ENCODE data around the gene CAMTA1.

The CAMTA1 gene

DNA sequence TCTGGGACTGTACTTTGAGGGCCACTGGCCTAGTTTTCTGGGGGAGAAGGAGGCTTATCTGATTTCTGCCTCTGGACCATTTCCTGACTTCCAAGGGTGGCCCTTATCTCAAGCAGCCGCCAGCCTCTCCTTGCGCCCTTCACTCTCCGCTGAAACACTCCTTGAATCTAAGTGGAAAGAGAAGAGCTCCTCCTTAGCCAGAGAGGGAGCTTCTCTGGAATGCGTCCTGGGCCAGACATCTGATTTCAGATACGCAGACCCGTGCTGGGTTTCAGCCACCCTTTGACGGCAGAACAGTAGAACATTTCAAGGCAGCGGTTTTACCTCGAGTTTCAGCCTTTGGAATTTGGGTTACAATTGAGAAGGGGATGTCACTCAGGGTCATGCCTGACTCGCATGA lies 308.0 kb downstream of the CAMTA1 start:
- H3K4me3 ChIP-seq (ENCODE audit: control insufficient read depth, low read depth, low read length) = no peak overlapping the region
- TF ChIP-seq, protein P1, sequence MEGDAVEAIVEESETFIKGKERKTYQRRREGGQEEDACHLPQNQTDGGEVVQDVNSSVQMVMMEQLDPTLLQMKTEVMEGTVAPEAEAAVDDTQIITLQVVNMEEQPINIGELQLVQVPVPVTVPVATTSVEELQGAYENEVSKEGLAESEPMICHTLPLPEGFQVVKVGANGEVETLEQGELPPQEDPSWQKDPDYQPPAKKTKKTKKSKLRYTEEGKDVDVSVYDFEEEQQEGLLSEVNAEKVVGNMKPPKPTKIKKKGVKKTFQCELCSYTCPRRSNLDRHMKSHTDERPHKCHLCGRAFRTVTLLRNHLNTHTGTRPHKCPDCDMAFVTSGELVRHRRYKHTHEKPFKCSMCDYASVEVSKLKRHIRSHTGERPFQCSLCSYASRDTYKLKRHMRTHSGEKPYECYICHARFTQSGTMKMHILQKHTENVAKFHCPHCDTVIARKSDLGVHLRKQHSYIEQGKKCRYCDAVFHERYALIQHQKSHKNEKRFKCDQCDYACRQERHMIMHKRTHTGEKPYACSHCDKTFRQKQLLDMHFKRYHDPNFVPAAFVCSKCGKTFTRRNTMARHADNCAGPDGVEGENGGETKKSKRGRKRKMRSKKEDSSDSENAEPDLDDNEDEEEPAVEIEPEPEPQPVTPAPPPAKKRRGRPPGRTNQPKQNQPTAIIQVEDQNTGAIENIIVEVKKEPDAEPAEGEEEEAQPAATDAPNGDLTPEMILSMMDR (conservative IDR thresholded peaks at IDR 0.05; ENCODE audit: control insufficient read depth, insufficient read depth, low read depth, low read length) = no peak
- DNase-seq (ENCODE audit: low read depth) = no peak

GRCh38 chr1:7094086-7094485 lies 308.8 kb downstream of the CAMTA1 start:
- TF ChIP-seq, protein P1 (conservative IDR thresholded peaks at IDR 0.05; ENCODE audit: control insufficient read depth, insufficient read depth, low read depth, low read length) = no peak

DNA sequence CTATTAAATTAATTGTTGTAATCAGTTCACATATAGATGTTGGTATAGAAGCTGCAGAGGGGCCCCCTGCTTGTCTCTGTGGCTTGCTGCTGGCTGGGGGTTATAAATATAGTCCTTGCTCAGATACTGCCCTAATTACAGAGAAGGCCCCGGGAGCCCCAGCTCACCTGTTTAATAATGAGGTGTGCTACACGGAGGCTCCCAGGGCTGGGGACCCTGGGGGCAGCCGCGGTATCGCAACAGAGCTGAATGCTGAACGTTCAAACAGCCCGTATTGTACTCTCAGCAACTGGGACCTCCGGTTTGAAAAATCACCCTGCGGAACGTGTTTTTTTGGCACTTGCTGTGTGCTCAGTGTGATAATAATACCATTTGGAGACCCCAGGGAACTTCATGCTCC lies 309.3 kb downstream of the CAMTA1 start:
- DNase-seq (ENCODE audit: low read depth) = no peak
- TF ChIP-seq, protein P1 (conservative IDR thresholded peaks at IDR 0.05; ENCODE audit: control insufficient read depth, insufficient read depth, low read depth, low read length) = no peak
- H3K4me3 ChIP-seq (ENCODE audit: control insufficient read depth, low read depth, low read length) = no peak overlapping the region

More at GRCh38 chr1:7094086-7094485, 308.8 kb downstream of the CAMTA1 start:
- DNase-seq (ENCODE audit: low read depth) = no peak
- H3K4me3 ChIP-seq (ENCODE audit: control insufficient read depth, low read depth, low read length) = no peak overlapping the region

GRCh38 chr1:7095343-7095964 lies 310.2 kb downstream of the CAMTA1 start:
- no peak overlapping the region for H3K4me3 ChIP-seq (ENCODE audit: control insufficient read depth, low read depth, low read length)
- no peak for DNase-seq (ENCODE audit: low read depth)
- TF ChIP-seq, protein P1 (conservative IDR thresholded peaks at IDR 0.05; ENCODE audit: control insufficient read depth, insufficient read depth, low read depth, low read length) = no peak

DNA sequence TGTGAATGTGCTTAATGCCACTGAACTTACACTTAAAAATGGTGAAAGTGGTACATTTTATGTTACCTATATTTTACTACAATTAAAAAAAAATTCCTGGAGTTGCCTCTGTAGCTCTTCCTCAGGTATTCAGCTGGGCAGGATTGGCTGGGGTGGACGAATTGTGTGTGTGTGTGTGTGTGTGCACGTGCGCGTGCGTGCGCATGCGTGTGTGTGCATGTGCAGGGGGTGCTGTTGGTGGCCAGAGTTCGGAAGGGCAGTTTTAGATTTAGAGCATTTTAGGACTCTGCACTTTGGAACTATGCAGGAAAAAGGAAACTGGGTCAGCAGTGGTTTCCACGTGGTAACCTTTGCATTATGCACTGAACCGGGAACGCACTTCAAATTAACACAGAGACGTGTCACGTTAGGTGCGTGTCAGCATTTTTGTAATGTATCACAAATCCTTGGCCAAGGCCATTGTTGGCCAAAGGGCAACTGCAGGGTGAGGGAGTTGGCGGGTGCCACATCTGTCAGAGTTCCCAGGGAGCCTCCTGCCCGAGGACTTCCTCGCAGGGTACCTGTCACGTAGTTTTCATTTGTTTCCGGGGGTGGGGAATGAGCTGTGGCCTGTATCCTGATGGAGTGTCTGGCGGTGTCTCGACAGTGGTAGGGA lies 312.8 kb downstream of the CAMTA1 start:
- no peak overlapping the region for H3K4me3 ChIP-seq (ENCODE audit: control insufficient read depth, low read depth, low read length)
- TF ChIP-seq, protein P1 (conservative IDR thresholded peaks at IDR 0.05; ENCODE audit: control insufficient read depth, insufficient read depth, low read depth, low read length) = no peak
- DNase-seq (ENCODE audit: low read depth) = no peak

DNA sequence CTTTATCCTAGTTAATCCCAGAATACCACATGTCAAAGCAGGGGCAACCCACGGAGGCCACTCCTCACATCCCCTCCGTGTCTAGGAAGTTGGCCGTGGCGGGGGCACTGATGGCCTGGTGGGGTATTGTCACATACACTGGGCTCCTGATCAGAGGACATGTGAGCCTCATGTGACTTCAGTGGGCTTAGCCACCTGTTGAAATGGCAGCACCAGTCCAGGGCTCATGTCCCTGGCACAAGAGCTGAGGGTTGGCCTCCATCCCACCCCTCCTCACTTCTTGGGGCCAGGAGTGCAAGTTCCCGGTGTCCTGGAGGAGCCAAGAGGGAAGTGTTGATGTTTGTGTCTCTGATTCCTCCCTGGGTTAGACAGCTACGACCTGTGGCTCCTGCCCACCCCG lies 313.4 kb downstream of the CAMTA1 start:
- TF ChIP-seq, protein P1 (conservative IDR thresholded peaks at IDR 0.05; ENCODE audit: control insufficient read depth, insufficient read depth, low read depth, low read length) = no peak
- no peak overlapping the region for H3K4me3 ChIP-seq (ENCODE audit: control insufficient read depth, low read depth, low read length)
- DNase-seq (ENCODE audit: low read depth) = no peak

All from fibroblast of mammary gland (primary cell).